Measurements from ENCODE around the gene ACER2.

GRCh38 chr9:19456996-19457692 lies 48.3 kb downstream of the ACER2 start:
- TF ChIP-seq ZNF331 (CRISPR knock-in tag; IDR thresholded peaks at IDR 0.05; ENCODE audit: low read depth), result no peak
- TF ChIP-seq CTCF (conservative IDR thresholded peaks at IDR 0.05; ENCODE audit: low read depth in 2 of 2), result peak; percentile 94 to 98
- no peak for TF ChIP-seq POLR2AphosphoS5 (IDR thresholded peaks at IDR 0.05; ENCODE audit: low read depth)
- TF ChIP-seq EZH2 (IDR thresholded peaks at IDR 0.05; ENCODE audit: low read depth, unreplicated experiment), result no peak
- no peak for TF ChIP-seq REST (IDR thresholded peaks at IDR 0.05; ENCODE audit: unreplicated experiment)
- TF ChIP-seq JUNB (IDR thresholded peaks at IDR 0.05; ENCODE audit: unreplicated experiment), result no peak
- TF ChIP-seq CREB1 (CRISPR knock-in tag; IDR thresholded peaks at IDR 0.05; ENCODE audit: low read depth), result no peak
- 0 out of 2 replicates have a peak, but pooled peaks have one; percentile 29 for TF ChIP-seq ETS1 (IDR thresholded peaks at IDR 0.05)
- TF ChIP-seq EZH2phosphoT487 (IDR thresholded peaks at IDR 0.05; ENCODE audit: unreplicated experiment), result no peak
- TF ChIP-seq ZNF114 (CRISPR knock-in tag; IDR thresholded peaks at IDR 0.05), result no peak
- no peak for TF ChIP-seq STAT1 (IDR thresholded peaks at IDR 0.05; ENCODE audit: unreplicated experiment)

Data from GM23338 (cell line).